HG03354 (cell line): ENCODE measurements around the gene HPCAL1.
"Not testable (repeated sequence)": the region's sequence is repeated elsewhere in the genome, so short reads cannot be mapped to it uniquely, and the experiment has no call there.

Experiments
- ATAC-seq: cut with Tn5 transposase; IDR thresholded peaks from one replicate; pipeline ENCODE4 v1.9.1; 2021; ENCODE audit warnings: mild to moderate bottlenecking; ENCODE audit not compliant: unreplicated experiment, poor library complexity, severe bottlenecking

HPCAL1 gene

DNA sequence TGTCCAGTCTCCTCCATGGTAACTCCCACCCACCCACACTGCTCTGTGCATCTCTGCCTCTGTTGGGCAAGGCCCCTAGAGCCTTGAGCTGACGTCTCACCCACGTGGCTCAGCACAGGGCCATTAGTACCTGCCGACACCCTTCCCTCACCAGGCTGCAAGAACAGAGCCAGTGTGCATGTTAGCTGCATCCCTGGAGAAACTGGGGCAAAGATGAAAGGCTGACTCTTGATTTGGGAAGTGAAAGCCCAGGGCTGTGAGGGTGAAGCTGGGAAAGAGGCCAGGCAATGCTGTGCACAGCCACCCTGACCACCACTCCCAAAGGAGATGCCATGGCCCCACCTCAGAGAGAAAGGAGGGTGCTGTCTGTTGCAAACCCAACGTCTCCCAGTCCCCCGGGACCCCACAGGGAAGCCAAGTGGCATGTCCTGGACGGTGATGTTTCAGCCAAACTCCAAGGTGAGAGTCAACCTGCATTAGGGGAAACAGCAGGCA, 20.0 kb upstream of the HPCAL1 start:
- ATAC-seq: no peak

DNA sequence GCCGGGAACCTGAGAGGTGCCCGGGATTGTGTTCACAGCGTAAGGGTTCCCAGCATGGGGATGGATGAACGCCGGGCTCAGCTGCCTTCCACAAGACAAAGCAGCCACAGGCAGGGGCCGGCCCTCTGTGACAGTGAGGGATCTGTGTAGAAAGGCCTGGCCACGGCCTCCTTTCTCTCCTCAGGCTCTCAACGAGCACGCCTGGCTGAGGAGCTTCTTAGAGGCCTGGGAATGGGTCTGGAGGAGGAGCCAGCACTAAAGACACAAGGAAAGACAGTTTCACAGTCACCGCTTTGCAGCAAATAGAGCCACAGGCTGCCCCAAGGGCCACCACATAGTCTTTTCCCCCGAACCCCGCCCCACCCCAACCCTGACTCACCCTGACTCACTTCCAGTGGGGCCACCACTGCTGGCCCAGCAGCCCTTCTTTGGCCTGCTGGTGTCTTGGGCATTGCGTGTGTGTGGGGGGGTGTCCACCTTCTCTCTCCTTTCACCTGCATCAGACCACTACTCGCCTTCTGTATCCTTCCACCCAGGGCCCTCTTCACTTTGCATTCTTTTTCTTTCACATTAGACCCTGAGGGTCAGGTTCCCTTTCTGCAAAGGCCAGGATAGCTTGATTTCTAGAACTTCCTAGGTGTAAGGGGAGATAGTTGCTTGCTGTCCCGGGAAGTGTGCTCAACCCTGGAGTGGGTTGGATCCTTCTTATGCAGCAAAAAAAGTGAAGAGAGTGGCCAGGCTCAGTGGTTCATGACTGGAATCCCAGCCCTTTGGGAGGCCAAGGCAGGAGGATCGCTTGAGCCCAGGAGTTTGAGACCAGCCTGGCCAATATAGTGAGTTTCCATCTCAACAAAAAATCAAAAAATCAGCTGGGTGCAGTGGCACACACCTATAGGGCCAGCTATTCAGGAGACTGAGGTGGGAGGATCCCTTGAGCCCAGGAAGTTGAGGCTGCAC, 19.3 kb upstream of the HPCAL1 start:
- no peak for ATAC-seq

DNA sequence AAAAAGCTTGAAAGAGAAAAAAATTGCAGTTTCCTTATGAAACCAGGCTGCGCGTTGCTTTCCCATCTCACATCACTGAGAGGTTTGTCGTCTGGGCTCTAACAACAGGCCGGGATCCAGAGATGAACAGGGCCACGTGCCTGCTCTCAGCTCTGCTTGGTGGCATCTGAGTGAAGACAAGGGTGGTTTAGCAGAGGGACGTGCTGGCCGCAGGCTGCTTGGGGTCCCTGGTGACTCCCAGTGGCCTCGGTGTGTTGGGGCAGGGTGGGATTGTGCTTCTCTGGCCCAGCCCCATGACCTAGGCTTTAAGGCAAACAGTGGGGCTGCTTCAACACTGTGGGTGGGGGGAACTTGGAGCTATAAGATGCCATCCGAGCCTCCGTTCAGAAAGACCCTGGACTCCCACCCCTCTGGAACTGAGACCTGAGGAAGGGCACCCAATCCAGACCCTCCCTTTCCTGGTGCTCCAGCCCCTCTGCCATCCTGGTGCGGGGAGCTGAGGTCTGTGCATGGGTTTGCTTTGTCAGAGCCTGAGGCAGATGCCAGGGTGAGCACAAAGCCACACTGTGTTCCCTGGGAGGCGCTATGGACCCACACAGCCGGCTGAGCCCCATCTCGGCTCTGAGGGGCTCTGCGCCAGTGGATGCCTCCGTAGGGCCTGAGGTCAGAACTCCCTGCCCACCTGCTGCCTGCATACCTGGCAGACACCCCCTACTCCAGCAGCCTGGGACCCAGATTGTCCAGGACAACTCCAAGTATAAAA, 18.4 kb upstream of the HPCAL1 start:
- ATAC-seq: no peak

DNA sequence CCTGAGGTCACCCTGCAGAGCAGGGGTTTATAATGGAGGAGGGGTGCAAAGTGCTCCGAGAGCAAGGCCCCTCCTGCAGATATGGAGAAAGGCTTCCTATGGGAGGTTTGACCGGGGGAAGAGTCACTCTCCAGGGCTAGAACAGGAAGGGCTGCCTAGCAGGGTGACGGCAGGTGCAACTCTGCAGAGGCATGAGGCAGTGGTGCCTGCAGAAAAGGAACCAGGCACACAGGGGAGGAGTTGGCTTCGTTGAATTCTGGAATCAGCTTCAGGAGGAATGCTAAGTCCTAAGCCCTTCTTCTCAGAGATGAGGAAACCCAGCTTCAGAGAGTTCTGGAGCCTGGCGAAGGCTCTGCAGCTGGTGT, 17.5 kb upstream of the HPCAL1 start:
- no peak for ATAC-seq

DNA sequence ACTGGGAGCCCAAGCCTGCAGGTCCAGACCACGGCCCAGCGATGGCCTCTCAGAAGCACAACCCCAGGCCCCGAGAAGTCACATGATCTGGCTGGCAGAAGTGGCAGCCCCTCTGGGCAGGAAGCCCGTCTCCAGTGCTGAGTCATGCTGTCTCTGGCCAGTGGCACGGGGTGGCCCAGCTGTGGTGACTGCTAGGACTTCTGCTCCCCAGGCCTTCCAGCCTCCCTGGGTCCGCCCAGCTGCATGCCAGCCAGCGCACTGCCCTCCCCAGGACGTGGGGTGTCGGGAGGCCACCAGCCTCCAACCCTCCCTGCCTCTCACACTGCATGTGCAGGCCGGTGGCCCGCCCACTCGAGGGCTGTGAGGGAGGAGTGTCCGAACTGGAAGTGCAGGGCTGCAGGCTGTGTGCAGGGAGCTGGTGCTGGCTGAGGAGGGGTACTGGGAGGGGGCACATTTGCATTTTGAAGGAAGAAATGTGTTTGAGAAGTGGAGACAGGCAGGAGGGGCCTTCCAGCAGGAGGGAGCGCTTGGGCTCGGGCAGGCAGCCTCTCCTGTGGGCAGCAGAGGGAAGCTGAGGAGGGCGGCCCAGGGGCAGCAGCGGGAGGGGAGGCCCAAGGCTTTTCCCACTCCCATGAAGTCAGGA, 17.0 kb upstream of the HPCAL1 start:
- ATAC-seq: no peak

DNA sequence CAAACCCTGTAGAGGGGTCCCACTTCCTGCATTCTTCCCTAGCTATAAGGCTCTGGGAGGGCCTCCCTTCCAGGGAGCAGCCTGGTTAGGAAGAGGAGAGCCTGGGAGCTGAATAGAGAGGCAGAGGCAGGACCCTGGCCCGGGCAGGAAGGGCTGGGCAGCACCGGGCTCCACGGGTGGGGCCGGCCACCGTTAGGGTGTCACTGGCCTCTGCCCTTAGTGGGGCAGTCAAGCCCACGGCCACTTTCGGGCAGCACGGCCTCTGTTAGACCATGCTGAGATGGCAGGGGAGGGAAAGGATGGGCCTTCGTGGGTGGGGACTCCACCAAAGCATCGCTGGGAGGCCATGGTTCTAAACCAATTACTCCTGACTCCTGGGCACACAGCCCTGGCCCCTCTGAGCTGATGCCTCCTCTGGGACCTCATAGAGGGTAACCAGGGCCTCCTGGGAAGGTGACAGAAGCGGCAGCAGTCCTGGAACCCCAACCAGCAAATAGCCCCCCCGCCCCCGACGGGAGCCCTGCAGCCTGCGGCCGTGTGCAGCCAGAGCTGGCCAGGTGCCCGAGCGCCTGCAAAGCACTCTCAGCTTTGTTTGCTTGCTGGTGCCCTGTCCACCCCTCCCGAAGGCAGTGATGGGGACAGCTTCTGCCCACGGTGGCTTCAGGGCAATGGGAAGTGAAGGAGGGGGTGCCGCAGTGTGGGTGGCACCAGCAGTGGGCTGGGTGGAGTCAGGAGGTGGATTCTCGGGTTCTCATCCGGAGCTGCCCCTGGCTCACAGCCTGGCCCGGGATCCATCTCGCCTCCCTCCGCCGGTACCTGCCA, 16.3 kb upstream of the HPCAL1 start:
- ATAC-seq: no peak

DNA sequence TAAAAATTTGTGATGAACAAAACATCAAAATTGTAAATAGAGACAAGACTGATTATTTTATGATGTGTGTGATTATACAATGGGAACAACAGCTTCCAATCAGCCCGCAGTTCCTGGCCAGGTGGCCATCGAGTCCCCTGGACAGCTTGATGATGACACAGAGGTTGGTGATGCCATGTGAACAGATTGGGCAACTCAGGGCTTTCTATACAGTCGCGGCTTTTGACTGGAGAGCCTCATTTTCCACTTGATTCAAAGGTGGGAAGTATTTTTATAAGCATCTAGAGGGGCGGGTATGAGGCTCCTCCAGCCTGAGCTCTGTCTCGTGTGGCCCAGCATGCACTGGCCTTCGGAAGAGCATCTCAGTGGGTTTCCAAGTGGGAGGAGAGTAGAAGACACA, 14.9 kb upstream of the HPCAL1 start:
- no peak for ATAC-seq

DNA sequence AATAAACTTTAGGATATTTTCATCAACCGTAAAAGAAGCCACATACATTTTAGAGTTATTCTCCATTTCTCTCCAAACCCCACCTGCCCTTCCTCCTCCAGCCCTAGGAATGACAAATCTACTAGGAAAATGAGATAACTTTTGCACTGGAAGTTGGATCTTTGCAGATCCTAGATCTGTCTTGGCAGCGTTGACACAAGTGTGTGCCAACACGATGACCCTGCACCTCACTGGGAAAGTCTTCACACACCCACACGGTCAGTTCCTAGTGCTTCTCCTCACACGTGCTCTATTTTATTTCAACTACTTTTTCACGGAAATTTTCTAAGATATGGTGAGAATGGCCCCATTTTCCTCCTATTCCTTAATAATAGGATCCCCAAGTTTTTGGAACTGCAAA, 14.1 kb upstream of the HPCAL1 start:
- ATAC-seq: no peak

DNA sequence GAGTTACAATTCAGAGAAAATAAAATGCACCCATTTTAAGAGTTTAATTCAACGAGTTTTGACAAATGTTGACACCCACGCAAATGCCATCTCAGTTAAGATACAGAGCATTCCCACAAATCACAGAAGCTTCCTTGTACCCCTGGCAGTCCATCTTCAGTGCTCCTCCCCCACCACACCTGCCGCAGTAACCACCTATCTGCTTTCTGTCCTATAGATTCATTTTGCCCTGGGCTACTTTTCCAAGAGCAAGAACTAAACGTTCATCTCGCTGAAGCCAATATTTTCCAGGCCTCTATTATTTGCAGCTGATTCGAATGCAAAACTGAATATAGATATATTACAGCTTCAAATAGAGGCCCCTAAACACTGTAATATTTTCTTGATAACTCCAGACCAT, 13.4 kb upstream of the HPCAL1 start:
- no peak for ATAC-seq

DNA sequence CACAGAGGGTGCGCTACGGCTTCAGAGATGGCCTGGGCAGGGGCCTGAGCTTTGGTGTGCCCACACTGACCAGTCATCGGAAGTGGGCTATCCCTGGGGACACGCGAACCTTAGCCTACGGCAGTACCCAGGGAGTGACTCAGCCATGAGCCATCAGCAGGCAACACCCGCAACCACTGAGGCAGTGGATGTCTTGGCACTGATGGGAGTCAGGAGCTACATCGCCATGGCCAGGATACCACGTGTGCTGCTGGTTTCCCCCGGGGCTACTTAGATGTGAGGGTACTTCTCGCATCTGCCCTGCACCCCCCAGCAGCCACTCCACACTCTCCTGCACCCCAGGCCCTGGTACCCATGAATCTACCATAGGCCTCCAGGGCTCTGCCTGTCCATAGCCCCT, 12.8 kb upstream of the HPCAL1 start:
- no peak for ATAC-seq

DNA sequence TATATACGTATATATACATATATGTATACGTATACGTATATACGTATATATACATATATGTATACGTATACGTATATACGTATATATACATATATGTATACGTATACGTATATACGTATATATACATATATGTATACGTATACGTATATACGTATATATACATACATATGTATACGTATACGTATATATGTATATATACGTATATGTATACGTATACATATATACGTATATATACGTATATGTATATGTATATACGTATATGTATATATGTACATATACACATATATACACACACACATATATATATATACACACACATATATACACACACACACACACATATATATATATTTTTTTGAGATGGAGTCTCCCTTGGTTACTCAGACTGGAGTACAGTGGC, 11.3 kb upstream of the HPCAL1 start:
- not testable (repeated sequence) for ATAC-seq

DNA sequence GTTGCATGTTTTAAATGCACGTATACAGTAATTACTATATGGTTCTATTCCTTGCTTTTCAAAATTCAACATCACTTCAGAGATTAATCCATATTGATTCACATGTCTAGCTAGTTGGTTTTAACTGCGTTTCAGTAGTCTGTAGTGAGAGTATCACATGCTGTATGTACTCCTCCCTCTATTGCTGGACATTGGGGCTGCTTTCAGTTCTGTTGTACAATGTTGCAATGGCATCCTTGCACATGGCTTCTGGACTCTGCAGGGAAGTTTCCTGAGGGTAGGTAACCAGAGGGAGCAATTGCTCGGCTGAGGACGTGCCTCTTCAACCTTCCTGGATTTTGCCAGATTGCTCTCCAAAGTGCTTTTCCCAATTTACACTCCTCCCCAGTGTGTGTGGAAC, 10.7 kb upstream of the HPCAL1 start:
- ATAC-seq: no peak

DNA sequence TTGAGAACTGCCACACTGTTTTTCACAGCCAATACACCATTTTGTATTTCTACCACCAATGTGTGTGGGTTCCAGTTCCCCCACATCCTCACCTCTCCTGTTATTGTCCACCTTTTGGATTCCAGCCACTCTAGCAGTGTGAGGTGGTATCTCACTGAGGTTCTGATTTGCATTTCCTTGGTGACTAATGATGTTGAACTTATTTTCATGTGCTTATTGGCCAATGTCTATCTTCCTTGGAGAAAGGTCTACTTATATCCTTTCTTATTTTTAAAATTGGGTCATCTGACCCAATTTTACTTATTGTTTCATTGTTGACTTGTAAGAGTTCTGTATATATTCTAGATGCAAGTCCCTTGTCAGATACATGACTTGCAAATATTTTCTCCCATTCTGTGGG, 9.1 kb upstream of the HPCAL1 start:
- ATAC-seq: no peak

DNA sequence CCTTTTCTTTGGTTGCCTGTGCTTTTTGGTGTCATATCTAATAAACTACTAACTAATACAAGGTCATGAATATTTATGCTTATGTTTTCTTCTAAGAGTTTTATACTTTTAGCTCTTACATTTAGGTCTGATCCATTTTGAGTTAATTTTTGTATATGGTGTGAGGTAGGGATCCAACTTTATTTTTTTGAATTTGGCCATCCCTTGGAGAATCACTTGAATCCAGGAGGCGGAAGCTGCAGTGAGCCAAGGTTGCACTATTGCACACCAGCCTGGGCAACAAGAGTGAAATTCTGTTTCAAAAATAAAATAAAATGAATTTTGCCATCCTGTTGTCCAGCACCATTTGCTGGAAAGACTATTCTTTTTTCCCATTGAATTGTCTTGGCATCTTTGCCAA, 8.6 kb upstream of the HPCAL1 start:
- ATAC-seq: no peak

DNA sequence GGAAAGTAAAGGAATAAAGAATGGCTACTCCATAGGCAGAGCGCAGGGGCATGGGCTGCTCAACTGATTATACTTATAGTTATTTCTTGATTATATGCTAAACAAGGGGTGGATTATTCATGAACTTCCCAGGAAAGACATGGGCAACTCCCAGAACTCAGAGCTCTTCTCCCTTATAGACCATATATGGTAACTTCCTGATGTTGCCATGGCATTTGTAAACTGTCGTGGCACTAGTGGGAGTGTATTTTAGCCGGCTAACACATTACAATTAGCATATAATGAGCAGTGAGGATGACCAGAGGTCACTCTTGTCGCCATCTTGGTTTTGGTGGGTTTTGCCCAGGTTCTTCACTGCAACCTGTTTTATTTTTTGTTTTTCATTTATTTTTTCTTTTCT, 7.1 kb upstream of the HPCAL1 start:
- not testable (repeated sequence) for ATAC-seq

DNA sequence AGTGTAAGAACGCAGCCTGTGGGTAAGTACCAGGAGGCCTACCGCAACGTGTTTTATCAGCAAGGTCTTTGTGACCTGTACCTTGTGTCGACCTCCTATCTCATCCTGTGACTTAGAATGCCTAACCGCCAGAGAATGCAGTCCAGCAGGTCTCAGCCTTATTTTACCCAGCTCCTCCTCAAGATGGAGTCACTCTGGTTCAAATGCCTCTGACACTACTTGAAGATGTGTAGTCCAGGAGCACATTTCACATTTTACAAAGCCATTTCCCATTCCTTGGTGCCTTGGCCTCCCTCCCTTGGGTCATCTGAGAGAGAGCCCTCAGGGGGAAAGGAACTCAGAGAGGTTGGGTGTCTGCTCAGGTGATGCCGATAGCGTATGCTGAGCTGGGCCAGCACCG, 6.6 kb upstream of the HPCAL1 start:
- ATAC-seq: no peak

DNA sequence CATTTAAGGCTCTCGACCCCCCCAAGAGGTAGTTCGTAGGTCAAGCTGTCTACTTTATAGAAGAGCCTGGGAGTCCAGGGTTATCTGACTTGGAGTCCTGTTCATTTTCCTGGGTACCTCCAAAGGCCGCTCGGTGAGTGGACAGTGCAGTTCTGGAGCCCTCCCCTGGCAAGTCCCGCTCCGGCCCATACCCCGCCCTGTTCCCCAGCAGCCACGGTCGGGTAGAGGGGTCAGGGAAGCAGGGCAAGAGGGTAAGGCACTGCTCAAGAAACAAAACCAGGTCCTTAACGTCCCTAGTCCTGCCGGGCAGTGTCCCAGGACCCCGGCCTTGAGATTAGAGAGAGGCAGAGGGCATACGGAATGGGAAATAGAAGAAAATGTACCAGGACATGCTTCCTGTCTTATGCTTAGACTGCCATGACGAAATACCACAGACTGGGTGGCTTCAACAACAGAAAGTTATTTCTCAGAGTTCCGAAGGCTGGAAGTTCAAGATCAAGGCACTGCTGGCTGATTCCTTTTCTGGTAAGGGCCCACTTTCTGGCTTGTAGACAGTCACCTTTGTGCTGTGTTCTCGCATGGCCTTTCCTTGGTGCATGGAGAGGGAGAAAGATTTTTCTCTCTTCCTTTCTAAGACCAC, 5.4 kb upstream of the HPCAL1 start:
- ATAC-seq: no peak

DNA sequence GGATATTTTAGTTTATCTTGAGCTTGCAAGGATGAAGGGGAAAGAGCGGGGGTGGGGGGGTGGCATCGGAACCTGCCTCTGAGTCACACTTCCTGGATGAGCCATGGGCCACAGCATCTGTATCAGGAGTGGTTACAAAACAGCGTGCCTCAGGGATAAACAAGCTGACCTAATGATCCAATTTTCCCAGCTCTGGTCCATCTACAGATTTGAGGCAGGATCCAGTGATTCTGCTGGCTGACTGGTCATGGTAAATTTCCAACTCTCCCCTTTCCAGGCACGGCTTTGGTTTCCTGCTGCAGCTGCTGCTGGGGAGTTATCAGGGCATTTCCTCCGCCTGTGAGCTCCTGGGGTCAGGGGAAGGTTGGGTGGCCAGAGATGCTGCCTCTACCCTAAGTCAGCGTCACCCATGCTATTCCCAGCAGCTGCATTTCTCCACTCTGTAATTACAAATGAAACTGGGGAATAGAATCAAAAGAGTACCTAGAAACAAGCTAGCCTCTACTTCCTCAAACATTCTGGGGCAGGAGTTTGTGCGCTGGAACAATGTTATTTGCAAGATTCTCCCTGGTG, 4.7 kb upstream of the HPCAL1 start:
- ATAC-seq: no peak

DNA sequence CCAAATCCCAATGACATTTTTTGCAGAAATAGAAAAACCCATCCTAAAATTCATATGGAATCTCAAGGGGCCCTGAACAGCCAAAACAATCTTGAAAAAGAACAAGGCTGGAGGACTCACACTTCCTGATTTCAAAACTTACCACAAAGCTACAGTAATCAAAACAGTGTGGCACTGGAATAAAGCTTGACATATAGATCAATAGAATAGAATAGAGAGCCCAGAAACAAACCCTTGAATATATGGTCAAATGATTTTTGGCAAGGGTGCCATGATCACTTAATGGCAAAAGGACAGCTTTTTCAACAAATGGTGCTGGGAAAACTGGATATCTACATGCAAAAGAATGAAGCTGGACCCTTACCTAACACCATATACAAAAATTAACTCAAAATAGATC, 3.9 kb upstream of the HPCAL1 start:
- not testable (repeated sequence) for ATAC-seq
